ENCODE data around the gene KLC3. TPM values are rescaled to one million over a fixed set of nuclear protein-coding genes. Genes with fewer than 3 reads are reported as not detected.

Gene KLC3
- total RNA-seq, 2 experiments from 2014 or later: not detected

- no peak for DNase-seq
- ChIA-PET POLR2A (no interaction called here), CTCF (interaction anchor here (0.6 kb wide), 1 partner anchor 109 kb away, joined by 3 read pairs; no protein-coding TSS in a partner anchor)
- H3K27ac Mint-ChIP-seq: no peak overlapping the region
- peaks cover 2% of the 10 kb centered on the region for H3K4me1 Mint-ChIP-seq
- no peaks in the 10 kb centered on the region for H3K36me3 Mint-ChIP-seq (ENCODE audit: low read depth)
- H3K4me3 Mint-ChIP-seq: no peak overlapping the region
- no peaks in the 10 kb centered on the region for H3K9me3 Mint-ChIP-seq
- no peaks in the 10 kb centered on the region for H3K27me3 Mint-ChIP-seq
Observed at GRCh38 chr19:45376045-45376724, 35.6 kb downstream of the KLC3 start.

- peaks cover 4% of the 10 kb centered on the region for H3K27me3 Mint-ChIP-seq
- no peaks in the 10 kb centered on the region for H3K36me3 Mint-ChIP-seq (ENCODE audit: low read depth)
- H3K4me3 Mint-ChIP-seq: no peak overlapping the region
- peaks cover 2% of the 10 kb centered on the region for H3K4me1 Mint-ChIP-seq
- no peaks in the 10 kb centered on the region for H3K9me3 Mint-ChIP-seq
- CTCF ChIA-PET: no interaction called here
- POLR2A ChIA-PET: no interaction called here
- no peak for DNase-seq
- H3K27ac Mint-ChIP-seq: no peak overlapping the region
Observed at GRCh38 chr19:45380107-45380506, 39.6 kb downstream of the KLC3 start.

- H3K4me1 Mint-ChIP-seq: no peaks in the 10 kb centered on the region
- no peaks in the 10 kb centered on the region for H3K9me3 Mint-ChIP-seq
- POLR2A ChIA-PET: no interaction called here
- CTCF ChIA-PET: no interaction called here
- peaks cover 25% of the 10 kb centered on the region for H3K27me3 Mint-ChIP-seq
- no peak overlapping the region for H3K4me3 Mint-ChIP-seq
- H3K27ac Mint-ChIP-seq: no peak overlapping the region
- no peak for DNase-seq
- no peaks in the 10 kb centered on the region for H3K36me3 Mint-ChIP-seq (ENCODE audit: low read depth)
Observed at GRCh38 chr19:45382426-45382825, 41.9 kb downstream of the KLC3 start.

- Mint-ChIP-seq H3K27me3 (peaks cover 25% of the 10 kb centered on the region), H3K9me3 (no peaks in the 10 kb centered on the region), H3K27ac (no peak overlapping the region), H3K4me1 (no peaks in the 10 kb centered on the region), H3K36me3 (ENCODE audit: low read depth) (no peaks in the 10 kb centered on the region), H3K4me3 (no peak overlapping the region)
- CTCF ChIA-PET: no interaction called here
- no peak for DNase-seq
- POLR2A ChIA-PET: no interaction called here
Observed at GRCh38 chr19:45385392-45386221, 45.1 kb downstream of the KLC3 start.

- ChIA-PET CTCF (no interaction called here), POLR2A (no interaction called here)
- no peaks in the 10 kb centered on the region for H3K36me3 Mint-ChIP-seq (ENCODE audit: low read depth)
- H3K27me3 Mint-ChIP-seq: peaks cover 15% of the 10 kb centered on the region
- DNase-seq: no peak
- no peaks in the 10 kb centered on the region for H3K9me3 Mint-ChIP-seq
- H3K4me3 Mint-ChIP-seq: no peak overlapping the region
- H3K27ac Mint-ChIP-seq: no peak overlapping the region
- H3K4me1 Mint-ChIP-seq: peaks cover 1% of the 10 kb centered on the region
Observed at GRCh38 chr19:45391346-45391745, 50.8 kb downstream of the KLC3 start.

GRCh38 chr19:45391871-45392665 lies 51.5 kb downstream of the KLC3 start:
- ChIA-PET POLR2A (no interaction called here), CTCF (no interaction called here)
- H3K27me3 Mint-ChIP-seq: peaks cover 12% of the 10 kb centered on the region
- DNase-seq: no peak
- no peak overlapping the region for H3K4me3 Mint-ChIP-seq
- no peaks in the 10 kb centered on the region for H3K36me3 Mint-ChIP-seq (ENCODE audit: low read depth)
- H3K4me1 Mint-ChIP-seq: peaks cover 5% of the 10 kb centered on the region
- no peaks in the 10 kb centered on the region for H3K9me3 Mint-ChIP-seq
- no peak overlapping the region for H3K27ac Mint-ChIP-seq

- no peak for DNase-seq
- H3K27ac Mint-ChIP-seq: no peak overlapping the region
- peaks cover 6% of the 10 kb centered on the region for H3K36me3 Mint-ChIP-seq (ENCODE audit: low read depth)
- no peaks in the 10 kb centered on the region for H3K9me3 Mint-ChIP-seq
- no peak overlapping the region for H3K4me3 Mint-ChIP-seq
- CTCF ChIA-PET: interaction anchor here (0.5 to 0.7 kb wide), 2 partner anchors 17 to 1819 kb away, joined by 3 read pairs; no protein-coding TSS in a partner anchor
- H3K4me1 Mint-ChIP-seq: peaks cover 10% of the 10 kb centered on the region
- peaks cover 25% of the 10 kb centered on the region for H3K27me3 Mint-ChIP-seq
- POLR2A ChIA-PET: no interaction called here
Observed at GRCh38 chr19:45395821-45396617, 55.5 kb downstream of the KLC3 start.

GRCh38 chr19:45400192-45400591 lies 59.6 kb downstream of the KLC3 start:
- peaks cover 43% of the 10 kb centered on the region for H3K27me3 Mint-ChIP-seq
- POLR2A ChIA-PET: interaction anchor here (0.5 kb wide), 1 partner anchor 307 kb away, joined by 4 read pairs; no protein-coding TSS in a partner anchor
- peaks cover 34% of the 10 kb centered on the region for H3K4me1 Mint-ChIP-seq
- CTCF ChIA-PET: interaction anchor here (0.6 to 1.7 kb wide), 6 partner anchors 12 to 897 kb away, joined by 3 to 8 read pairs (median 3); no protein-coding TSS in a partner anchor
- H3K9me3 Mint-ChIP-seq: no peaks in the 10 kb centered on the region
- no peak for DNase-seq
- no peak overlapping the region for H3K27ac Mint-ChIP-seq
- H3K36me3 Mint-ChIP-seq (ENCODE audit: low read depth): peaks cover 6% of the 10 kb centered on the region
- H3K4me3 Mint-ChIP-seq: no peak overlapping the region

Other genes starting within 250 kb of the KLC3 start
- 10 to 100 TPM; 21.1 to 21.7 TPM for gene PPP1R37, start 247.6 kb upstream of the KLC3 start, total RNA-seq
- gene NKPD1, start 179.8 kb upstream of the KLC3 start, total RNA-seq: under 1 TPM in 1 of 2 experiments, not detected in 1; 0.17 TPM
- 10 to 100 TPM; 55.1 to 64.2 TPM for gene TRAPPC6A, start 162.5 kb upstream of the KLC3 start, total RNA-seq
- 10 to 100 TPM; 15.3 to 19.7 TPM for gene BLOC1S3, start 162.0 kb upstream of the KLC3 start, total RNA-seq
- not detected for gene EXOC3L2, start 95.3 kb upstream of the KLC3 start, total RNA-seq
- 10 to 100 TPM; 19.5 to 19.6 TPM for gene MARK4, start 89.5 kb upstream of the KLC3 start, total RNA-seq
- gene CKM, start 17.9 kb upstream of the KLC3 start, total RNA-seq: not detected
- gene ERCC2, start 29.8 kb downstream of the KLC3 start, total RNA-seq: 10 to 100 TPM; 17.3 to 21.4 TPM
- gene PPP1R13L, start 64.3 kb downstream of the KLC3 start, total RNA-seq: 10 to 100 TPM; 15.5 to 17.7 TPM
- 1 to 10 TPM; 7.0 to 7.4 TPM for gene POLR1G, start 65.9 kb downstream of the KLC3 start, total RNA-seq
- 10 to 100 TPM; 59.9 to 66.1 TPM for gene ERCC1, start 83.2 kb downstream of the KLC3 start, total RNA-seq
- gene FOSB, start 127.2 kb downstream of the KLC3 start, total RNA-seq: 10 to 100 TPM; 36.0 to 43.9 TPM
- 1 to 10 TPM; 1.8 to 2.0 TPM for gene RTN2, start 156.3 kb downstream of the KLC3 start, total RNA-seq
- gene PPM1N, start 157.7 kb downstream of the KLC3 start, total RNA-seq: 1 to 10 TPM in 1 of 2 experiments, under 1 TPM in 1; 0.82 to 1.1 TPM
- 100 to 1,000 TPM; 143 to 157 TPM for gene VASP, start 166.7 kb downstream of the KLC3 start, total RNA-seq
- 10 to 100 TPM; 12.6 to 13.4 TPM for gene OPA3, start 244.1 kb downstream of the KLC3 start, total RNA-seq

Data from activated CD4-positive, alpha-beta T cell treated with anti-CD3 and anti-CD28 coated beads, Interleukin-2, amount 10 ng/mL, durations not matched to agents 7 days and 5 days (primary cell).